ENCODE data around the gene SORCS1. TPM values are rescaled to one million over a fixed set of nuclear protein-coding genes. Genes with fewer than 3 reads are reported as not detected.

SORCS1 gene
- total and polyA plus RNA-seq, 2 donors from 2014 or later, result 0.76 to 2.4 TPM

- no peak for DNase-seq
- Histone ChIP-seq H3K9me3 (ENCODE audit: control insufficient read depth in 2 of 3, insufficient read depth in 1 of 3, low read length in 3 of 3) (no peaks in the 10 kb centered on the region), H3K4me1 (ENCODE audit: control insufficient read depth in 2 of 3, insufficient read depth in 2 of 3, low read depth in 1 of 3, low read length in 3 of 3) (no peaks in the 10 kb centered on the region), H3K27ac (ENCODE audit: low read depth in 2 of 2, low read length in 2 of 2) (no peak overlapping the region), H3K9ac (ENCODE audit: low read length in 3 of 3) (no peak overlapping the region), H3K36me3 (ENCODE audit: control insufficient read depth in 2 of 3, insufficient read depth in 3 of 3, low read length in 3 of 3) (no peaks in the 10 kb centered on the region), H3K27me3 (ENCODE audit: control insufficient read depth, insufficient read depth, low read length) (no peaks in the 10 kb centered on the region), H3K4me3 (ENCODE audit: low read length in 3 of 3) (no peak overlapping the region)
- intact Hi-C loops (cut with DNase I), result no loop called here
- no peak for FAIRE-seq
- TF ChIP-seq, protein P1, sequence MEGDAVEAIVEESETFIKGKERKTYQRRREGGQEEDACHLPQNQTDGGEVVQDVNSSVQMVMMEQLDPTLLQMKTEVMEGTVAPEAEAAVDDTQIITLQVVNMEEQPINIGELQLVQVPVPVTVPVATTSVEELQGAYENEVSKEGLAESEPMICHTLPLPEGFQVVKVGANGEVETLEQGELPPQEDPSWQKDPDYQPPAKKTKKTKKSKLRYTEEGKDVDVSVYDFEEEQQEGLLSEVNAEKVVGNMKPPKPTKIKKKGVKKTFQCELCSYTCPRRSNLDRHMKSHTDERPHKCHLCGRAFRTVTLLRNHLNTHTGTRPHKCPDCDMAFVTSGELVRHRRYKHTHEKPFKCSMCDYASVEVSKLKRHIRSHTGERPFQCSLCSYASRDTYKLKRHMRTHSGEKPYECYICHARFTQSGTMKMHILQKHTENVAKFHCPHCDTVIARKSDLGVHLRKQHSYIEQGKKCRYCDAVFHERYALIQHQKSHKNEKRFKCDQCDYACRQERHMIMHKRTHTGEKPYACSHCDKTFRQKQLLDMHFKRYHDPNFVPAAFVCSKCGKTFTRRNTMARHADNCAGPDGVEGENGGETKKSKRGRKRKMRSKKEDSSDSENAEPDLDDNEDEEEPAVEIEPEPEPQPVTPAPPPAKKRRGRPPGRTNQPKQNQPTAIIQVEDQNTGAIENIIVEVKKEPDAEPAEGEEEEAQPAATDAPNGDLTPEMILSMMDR (IDR thresholded peaks at IDR 0.05; ENCODE audit: borderline replicate concordance, extremely low read depth, insufficient read depth), result no peak
Measured at GRCh38 chr10:107037192-107038122, 127.0 kb downstream of the SORCS1 start.

- DNase-seq (no peak), FAIRE-seq (no peak)
- no peaks in the 10 kb centered on the region for H3K36me3 ChIP-seq (ENCODE audit: control insufficient read depth in 2 of 3, insufficient read depth in 3 of 3, low read length in 3 of 3)
- no peaks in the 10 kb centered on the region for H3K4me1 ChIP-seq (ENCODE audit: control insufficient read depth in 2 of 3, insufficient read depth in 2 of 3, low read depth in 1 of 3, low read length in 3 of 3)
- H3K9ac ChIP-seq (ENCODE audit: low read length in 3 of 3), result no peak overlapping the region
- intact Hi-C loops (cut with DNase I), result no loop called here
- no peak overlapping the region for H3K4me3 ChIP-seq (ENCODE audit: low read length in 3 of 3)
- TF ChIP-seq, protein P1 (IDR thresholded peaks at IDR 0.05; ENCODE audit: borderline replicate concordance, extremely low read depth, insufficient read depth), result no peak
- H3K9me3 ChIP-seq (ENCODE audit: control insufficient read depth in 2 of 3, insufficient read depth in 1 of 3, low read length in 3 of 3), result no peaks in the 10 kb centered on the region
- H3K27me3 ChIP-seq (ENCODE audit: control insufficient read depth, insufficient read depth, low read length), result no peaks in the 10 kb centered on the region
- H3K27ac ChIP-seq (ENCODE audit: low read depth in 2 of 2, low read length in 2 of 2), result no peak overlapping the region
Measured at GRCh38 chr10:107033799-107034422, 130.6 kb downstream of the SORCS1 start.

DNA sequence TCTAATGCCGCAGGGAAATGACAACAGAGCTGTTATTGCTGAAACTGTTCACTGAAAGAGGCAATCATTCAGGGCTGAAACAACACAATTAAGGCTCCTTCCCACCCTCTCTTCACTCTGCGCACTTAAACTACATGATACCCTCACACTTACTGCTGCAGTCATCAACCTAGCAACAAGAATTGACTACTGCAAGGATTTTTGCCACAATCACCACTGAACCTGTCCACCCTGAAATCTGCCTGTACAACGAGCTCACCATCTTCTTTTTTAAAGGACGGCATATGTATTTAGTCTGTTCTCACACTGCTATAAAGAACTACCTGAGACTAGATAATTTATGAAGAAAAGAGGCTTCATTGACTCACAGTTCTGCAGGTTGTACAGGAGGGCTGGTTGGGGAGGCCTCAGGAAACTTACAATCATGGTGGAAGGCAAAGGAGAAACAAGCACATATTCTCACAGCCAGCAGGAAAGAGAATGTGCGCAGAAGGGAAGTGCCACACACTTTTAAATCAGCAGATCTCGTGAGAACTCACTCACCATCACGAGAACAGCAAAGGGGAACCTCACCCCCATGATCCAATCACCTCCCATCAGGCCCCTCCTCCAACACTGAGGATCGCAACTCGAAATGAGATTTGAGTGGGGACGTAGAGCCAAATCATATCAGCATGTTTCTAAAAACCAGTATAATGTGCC lies 131.7 kb downstream of the SORCS1 start:
- Histone ChIP-seq H3K36me3 (ENCODE audit: control insufficient read depth in 2 of 3, insufficient read depth in 3 of 3, low read length in 3 of 3) (no peaks in the 10 kb centered on the region), H3K4me1 (ENCODE audit: control insufficient read depth in 2 of 3, insufficient read depth in 2 of 3, low read depth in 1 of 3, low read length in 3 of 3) (no peaks in the 10 kb centered on the region), H3K4me3 (ENCODE audit: low read length in 3 of 3) (no peak overlapping the region), H3K27ac (ENCODE audit: low read depth in 2 of 2, low read length in 2 of 2) (no peak overlapping the region), H3K9me3 (ENCODE audit: control insufficient read depth in 2 of 3, insufficient read depth in 1 of 3, low read length in 3 of 3) (no peaks in the 10 kb centered on the region), H3K9ac (ENCODE audit: low read length in 3 of 3) (no peak overlapping the region), H3K27me3 (ENCODE audit: control insufficient read depth, insufficient read depth, low read length) (no peaks in the 10 kb centered on the region)
- intact Hi-C loops (cut with DNase I), result no loop called here
- TF ChIP-seq, protein P1 (IDR thresholded peaks at IDR 0.05; ENCODE audit: borderline replicate concordance, extremely low read depth, insufficient read depth), result no peak
- FAIRE-seq (no peak), DNase-seq (no peak)
